SK-N-SH treated with all-trans-retinoic acid at 6 μM for 48 hours (cell line): ENCODE measurements around the gene SORCS1.

ENCODE experiments used
- ATAC-seq: fragments of 200-7000 bp; cut with Tn5 transposase; 3 replicates; pipeline ENCODE4 v1.9.1; 2020; ENCODE audit warnings: mild to moderate bottlenecking, moderate library complexity
- ARNTL ChIP-seq: fragments of 450-650 bp; formaldehyde crosslinking; IDR thresholded peaks from 2 replicates; pipeline ENCODE4 v1.5.0; 2020; ENCODE audit warnings: low read depth, mild to moderate bottlenecking, moderate library complexity, borderline replicate concordance
- CSDC2 ChIP-seq: fragments of 250-450 bp; sonication (Bioruptor Pico); IDR thresholded peaks from 2 replicates; pipeline ENCODE4 v1.5.0; 2020; ENCODE audit warnings: mild to moderate bottlenecking, moderate library complexity
- ESRRG ChIP-seq: fragments of 250-450 bp; sonication (Bioruptor Pico); IDR thresholded peaks from 2 replicates; pipeline ENCODE4 v1.6.1; 2021; ENCODE audit warnings: mild to moderate bottlenecking
- GLIS3 ChIP-seq: fragments of 250-450 bp; sonication (Bioruptor Pico); IDR thresholded peaks from 2 replicates; pipeline ENCODE4 v1.5.0; 2020; ENCODE audit warnings: mild to moderate bottlenecking, moderate library complexity
- ISL1 ChIP-seq: fragments of 250-450 bp; sonication (Bioruptor Pico); IDR thresholded peaks from 2 replicates; pipeline ENCODE4 v2.1.2; 2022; ENCODE audit warnings: mild to moderate bottlenecking, moderate library complexity
- OSR1 ChIP-seq: fragments of 250-450 bp; sonication (Bioruptor Pico); IDR thresholded peaks from 2 replicates; pipeline ENCODE4 v1.8.0; 2022; ENCODE audit warnings: moderate library complexity, mild to moderate bottlenecking, inconsistent platforms
- PPARA ChIP-seq: fragments of 250-450 bp; sonication (Bioruptor Pico); IDR thresholded peaks from 2 replicates; pipeline ENCODE4 v1.5.0; 2020; ENCODE audit warnings: mild to moderate bottlenecking, borderline replicate concordance
- RARB ChIP-seq: fragments of 250-450 bp; sonication (Bioruptor Pico); IDR thresholded peaks from 2 replicates; pipeline ENCODE4 v1.8.0; 2021; ENCODE audit warnings: mild to moderate bottlenecking, moderate library complexity
- SNAI2 ChIP-seq: fragments of 250-450 bp; sonication (Bioruptor Pico); IDR thresholded peaks from 2 replicates; pipeline ENCODE4 v1.5.0; 2020; ENCODE audit warnings: mild to moderate bottlenecking, moderate library complexity
- TCF4 ChIP-seq: fragments of 250-450 bp; sonication (Bioruptor Pico); IDR thresholded peaks from 2 replicates; pipeline ENCODE4 v1.8.0; 2021; ENCODE audit warnings: mild to moderate bottlenecking, moderate library complexity, borderline replicate concordance
- TOX ChIP-seq: fragments of 250-450 bp; sonication (Bioruptor Pico); IDR thresholded peaks from 2 replicates; pipeline ENCODE4 v1.8.0; 2021; ENCODE audit warnings: mild to moderate bottlenecking, moderate library complexity, borderline replicate concordance
- ZFP3 ChIP-seq: fragments of 250-450 bp; sonication (Bioruptor Pico); IDR thresholded peaks from 2 replicates; pipeline ENCODE4 v1.5.0; 2020; ENCODE audit warnings: mild to moderate bottlenecking, moderate library complexity
- ZFP30 ChIP-seq: fragments of 450-650 bp; formaldehyde crosslinking; IDR thresholded peaks from 2 replicates; pipeline ENCODE4 v1.5.0; 2022; ENCODE audit warnings: mild to moderate bottlenecking, moderate library complexity
- ZNF565 ChIP-seq: fragments of 450-650 bp; formaldehyde crosslinking; conservative IDR thresholded peaks from 2 replicates; pipeline ENCODE4 v1.5.0; 2020; ENCODE audit warnings: low read depth, mild to moderate bottlenecking, moderate library complexity
- ZNF70 ChIP-seq: fragments of 450-650 bp; formaldehyde crosslinking; IDR thresholded peaks from 2 replicates; pipeline ENCODE4 v1.5.0; 2020; ENCODE audit warnings: mild to moderate bottlenecking, moderate library complexity
- ZNF8 ChIP-seq: fragments of 450-650 bp; formaldehyde crosslinking; IDR thresholded peaks from 2 replicates; pipeline ENCODE4 v1.5.0; 2020; ENCODE audit warnings: mild to moderate bottlenecking, moderate library complexity
- TF ChIP-seq, protein P1 (sequence below): fragments of 250-450 bp; sonication (Bioruptor Pico); IDR thresholded peaks from 2 replicates; pipeline ENCODE4 v1.5.0; 2020; ENCODE audit warnings: mild to moderate bottlenecking, moderate library complexity
- TF ChIP-seq, protein P2 (sequence below): fragments of 250-450 bp; sonication (Bioruptor Pico); IDR thresholded peaks from 2 replicates; pipeline ENCODE4 v1.5.1; 2021; ENCODE audit warnings: mild to moderate bottlenecking, moderate library complexity
- TF ChIP-seq, protein P3 (sequence below): fragments of 250-450 bp; sonication (Bioruptor Pico); IDR thresholded peaks from 2 replicates; pipeline ENCODE4 v1.8.0; 2021; ENCODE audit warnings: low read depth, mild to moderate bottlenecking, moderate library complexity, borderline replicate concordance

SORCS1 gene

DNA sequence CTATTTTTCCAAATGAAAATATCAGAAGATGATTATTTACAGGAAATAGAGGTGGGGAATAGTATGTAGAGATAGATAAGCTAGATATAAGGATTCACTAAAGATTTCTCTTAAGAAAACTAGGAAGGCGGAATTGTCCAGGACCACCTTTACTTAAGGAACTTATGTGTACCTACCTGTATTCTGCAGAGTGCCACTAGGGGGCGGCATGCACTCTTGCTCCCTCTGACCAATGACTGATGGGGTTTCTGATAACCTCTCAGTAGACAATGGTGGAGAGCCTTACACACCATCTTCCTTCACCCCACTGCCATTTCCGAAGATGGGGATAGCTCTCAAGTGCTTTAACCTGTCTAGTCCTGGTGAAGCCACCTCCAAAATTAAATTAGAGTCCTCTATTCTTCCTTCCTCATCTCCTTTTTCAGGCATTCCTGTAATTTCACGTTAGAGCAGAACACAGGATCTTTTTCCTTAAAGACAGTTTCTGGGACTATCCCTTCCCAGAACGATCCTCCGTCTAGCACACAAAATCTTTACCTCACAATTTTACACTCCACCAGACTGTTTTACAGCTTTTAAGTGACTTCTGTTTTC lies 453.1 kb downstream of the SORCS1 start (continued):
- TF ChIP-seq, protein P1, sequence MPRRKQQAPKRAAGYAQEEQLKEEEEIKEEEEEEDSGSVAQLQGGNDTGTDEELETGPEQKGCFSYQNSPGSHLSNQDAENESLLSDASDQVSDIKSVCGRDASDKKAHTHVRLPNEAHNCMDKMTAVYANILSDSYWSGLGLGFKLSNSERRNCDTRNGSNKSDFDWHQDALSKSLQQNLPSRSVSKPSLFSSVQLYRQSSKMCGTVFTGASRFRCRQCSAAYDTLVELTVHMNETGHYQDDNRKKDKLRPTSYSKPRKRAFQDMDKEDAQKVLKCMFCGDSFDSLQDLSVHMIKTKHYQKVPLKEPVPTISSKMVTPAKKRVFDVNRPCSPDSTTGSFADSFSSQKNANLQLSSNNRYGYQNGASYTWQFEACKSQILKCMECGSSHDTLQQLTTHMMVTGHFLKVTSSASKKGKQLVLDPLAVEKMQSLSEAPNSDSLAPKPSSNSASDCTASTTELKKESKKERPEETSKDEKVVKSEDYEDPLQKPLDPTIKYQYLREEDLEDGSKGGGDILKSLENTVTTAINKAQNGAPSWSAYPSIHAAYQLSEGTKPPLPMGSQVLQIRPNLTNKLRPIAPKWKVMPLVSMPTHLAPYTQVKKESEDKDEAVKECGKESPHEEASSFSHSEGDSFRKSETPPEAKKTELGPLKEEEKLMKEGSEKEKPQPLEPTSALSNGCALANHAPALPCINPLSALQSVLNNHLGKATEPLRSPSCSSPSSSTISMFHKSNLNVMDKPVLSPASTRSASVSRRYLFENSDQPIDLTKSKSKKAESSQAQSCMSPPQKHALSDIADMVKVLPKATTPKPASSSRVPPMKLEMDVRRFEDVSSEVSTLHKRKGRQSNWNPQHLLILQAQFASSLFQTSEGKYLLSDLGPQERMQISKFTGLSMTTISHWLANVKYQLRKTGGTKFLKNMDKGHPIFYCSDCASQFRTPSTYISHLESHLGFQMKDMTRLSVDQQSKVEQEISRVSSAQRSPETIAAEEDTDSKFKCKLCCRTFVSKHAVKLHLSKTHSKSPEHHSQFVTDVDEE (CRISPR knock-in tag): no peak
- TF ChIP-seq, protein P2, sequence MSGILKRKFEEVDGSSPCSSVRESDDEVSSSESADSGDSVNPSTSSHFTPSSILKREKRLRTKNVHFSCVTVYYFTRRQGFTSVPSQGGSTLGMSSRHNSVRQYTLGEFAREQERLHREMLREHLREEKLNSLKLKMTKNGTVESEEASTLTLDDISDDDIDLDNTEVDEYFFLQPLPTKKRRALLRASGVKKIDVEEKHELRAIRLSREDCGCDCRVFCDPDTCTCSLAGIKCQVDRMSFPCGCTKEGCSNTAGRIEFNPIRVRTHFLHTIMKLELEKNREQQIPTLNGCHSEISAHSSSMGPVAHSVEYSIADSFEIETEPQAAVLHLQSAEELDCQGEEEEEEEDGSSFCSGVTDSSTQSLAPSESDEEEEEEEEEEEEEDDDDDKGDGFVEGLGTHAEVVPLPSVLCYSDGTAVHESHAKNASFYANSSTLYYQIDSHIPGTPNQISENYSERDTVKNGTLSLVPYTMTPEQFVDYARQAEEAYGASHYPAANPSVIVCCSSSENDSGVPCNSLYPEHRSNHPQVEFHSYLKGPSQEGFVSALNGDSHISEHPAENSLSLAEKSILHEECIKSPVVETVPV (CRISPR knock-in tag): no peak
- TF ChIP-seq ZNF8 (CRISPR knock-in tag) (no peak), GLIS3 (no peak), CSDC2 (CRISPR knock-in tag) (no peak), OSR1 (CRISPR knock-in tag) (no peak)

GRCh38 chr10:106708506-106708905 lies 456.0 kb downstream of the SORCS1 start:
- no peak for ATAC-seq

DNA sequence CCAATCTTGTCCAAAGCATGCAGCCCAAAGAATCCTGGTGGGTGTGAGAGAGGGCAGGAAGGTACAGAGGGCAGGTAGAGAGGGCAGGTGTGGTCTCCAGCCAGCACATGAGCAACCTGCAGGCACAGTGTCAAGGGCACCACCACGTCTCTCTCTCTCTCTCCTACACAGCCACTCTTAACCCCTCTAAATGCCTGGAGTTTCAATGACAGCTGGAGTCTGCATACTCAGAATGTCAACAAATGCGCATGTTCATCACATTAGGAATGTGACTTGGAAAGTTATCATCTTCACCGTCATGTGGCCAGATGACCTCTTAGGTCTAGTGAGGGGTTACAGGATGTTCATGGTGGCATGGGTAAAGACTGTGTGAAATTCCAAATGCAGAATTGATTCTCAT lies 456.8 kb downstream of the SORCS1 start:
- ATAC-seq: no peak
- TF ChIP-seq GLIS3: no peak
- TF ChIP-seq ZFP3: no peak
- TF ChIP-seq, protein P2 (CRISPR knock-in tag): no peak
- no peak for TF ChIP-seq RARB (CRISPR knock-in tag)
- TF ChIP-seq, protein P3, sequence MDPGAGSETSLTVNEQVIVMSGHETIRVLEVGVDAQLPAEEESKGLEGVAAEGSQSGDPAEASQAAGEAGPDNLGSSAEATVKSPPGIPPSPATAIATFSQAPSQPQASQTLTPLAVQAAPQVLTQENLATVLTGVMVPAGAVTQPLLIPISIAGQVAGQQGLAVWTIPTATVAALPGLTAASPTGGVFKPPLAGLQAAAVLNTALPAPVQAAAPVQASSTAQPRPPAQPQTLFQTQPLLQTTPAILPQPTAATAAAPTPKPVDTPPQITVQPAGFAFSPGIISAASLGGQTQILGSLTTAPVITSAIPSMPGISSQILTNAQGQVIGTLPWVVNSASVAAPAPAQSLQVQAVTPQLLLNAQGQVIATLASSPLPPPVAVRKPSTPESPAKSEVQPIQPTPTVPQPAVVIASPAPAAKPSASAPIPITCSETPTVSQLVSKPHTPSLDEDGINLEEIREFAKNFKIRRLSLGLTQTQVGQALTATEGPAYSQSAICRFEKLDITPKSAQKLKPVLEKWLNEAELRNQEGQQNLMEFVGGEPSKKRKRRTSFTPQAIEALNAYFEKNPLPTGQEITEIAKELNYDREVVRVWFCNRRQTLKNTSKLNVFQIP: no peak
- no peak for TF ChIP-seq TOX
- no peak for TF ChIP-seq ARNTL
- TF ChIP-seq, protein P1 (CRISPR knock-in tag): no peak
- TF ChIP-seq ZFP30 (CRISPR knock-in tag): no peak
- TF ChIP-seq ZNF565 (CRISPR knock-in tag): no peak
- no peak for TF ChIP-seq ZNF8 (CRISPR knock-in tag)
- TF ChIP-seq TCF4 (CRISPR knock-in tag): no peak

More at GRCh38 chr10:106708506-106708905, 456.0 kb downstream of the SORCS1 start:
- TF ChIP-seq, protein P3: no peak
- TF ChIP-seq ESRRG (CRISPR knock-in tag): no peak
- TF ChIP-seq ZNF70 (CRISPR knock-in tag): no peak
- no peak for TF ChIP-seq GLIS3
- no peak for TF ChIP-seq SNAI2 (CRISPR knock-in tag)
- TF ChIP-seq, protein P1 (CRISPR knock-in tag): no peak
- no peak for TF ChIP-seq RARB (CRISPR knock-in tag)
- no peak for TF ChIP-seq OSR1 (CRISPR knock-in tag)
- no peak for TF ChIP-seq PPARA (CRISPR knock-in tag)
- TF ChIP-seq ZNF8 (CRISPR knock-in tag): no peak
- TF ChIP-seq ZNF565 (CRISPR knock-in tag): no peak
- TF ChIP-seq ISL1 (CRISPR knock-in tag): no peak
